ENCODE measurements around the gene ATP5PB.

The ATP5PB gene, protein sequence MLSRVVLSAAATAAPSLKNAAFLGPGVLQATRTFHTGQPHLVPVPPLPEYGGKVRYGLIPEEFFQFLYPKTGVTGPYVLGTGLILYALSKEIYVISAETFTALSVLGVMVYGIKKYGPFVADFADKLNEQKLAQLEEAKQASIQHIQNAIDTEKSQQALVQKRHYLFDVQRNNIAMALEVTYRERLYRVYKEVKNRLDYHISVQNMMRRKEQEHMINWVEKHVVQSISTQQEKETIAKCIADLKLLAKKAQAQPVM

DNA sequence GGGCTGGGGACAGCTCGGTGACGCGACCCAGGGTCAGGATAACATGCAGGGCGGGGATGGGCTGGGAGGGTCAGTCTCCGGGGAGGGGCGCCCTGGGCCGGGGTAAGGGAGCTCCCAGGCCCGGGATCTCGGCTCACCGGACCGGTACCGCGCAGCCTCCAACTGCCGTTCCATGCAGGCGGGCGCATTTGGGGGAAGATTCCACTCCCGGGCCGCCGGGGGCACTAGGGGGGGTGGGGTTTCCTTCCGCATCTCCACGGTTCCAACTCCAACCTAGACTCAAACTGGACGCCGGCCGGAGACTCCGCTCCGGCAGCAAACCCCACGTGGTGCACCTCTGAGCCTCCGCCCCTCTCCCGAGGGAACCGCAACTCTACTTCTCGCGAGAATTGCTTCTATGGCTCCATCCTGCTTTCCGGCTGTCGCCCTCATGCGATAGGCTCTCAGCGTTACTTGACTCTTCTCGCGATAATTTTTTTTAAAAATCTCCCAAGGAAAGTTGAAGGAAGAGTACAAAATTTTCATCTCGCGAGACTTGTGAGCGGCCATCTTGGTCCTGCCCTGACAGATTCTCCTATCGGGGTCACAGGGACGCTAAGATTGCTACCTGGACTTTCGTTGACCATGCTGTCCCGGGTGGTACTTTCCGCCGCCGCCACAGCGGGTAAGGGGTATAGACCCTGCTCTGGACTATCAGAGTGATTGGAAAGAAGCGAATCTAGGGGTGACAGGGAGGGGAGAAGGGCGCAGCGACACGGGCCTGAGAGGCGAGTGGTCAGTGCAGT, at the start of gene ATP5PB, which contains the start of gene WDR77:
ATP5PB (plus strand) TSS at position 547 of the 785 bp plus-strand sequence; CDS start at position 625, 78 bp downstream.
WDR77 (minus strand) TSS at position 339 of the 785 bp plus-strand sequence; CDS start at position 252, 87 bp downstream.
- peak; percentile 99 for DNase-seq

DNA sequence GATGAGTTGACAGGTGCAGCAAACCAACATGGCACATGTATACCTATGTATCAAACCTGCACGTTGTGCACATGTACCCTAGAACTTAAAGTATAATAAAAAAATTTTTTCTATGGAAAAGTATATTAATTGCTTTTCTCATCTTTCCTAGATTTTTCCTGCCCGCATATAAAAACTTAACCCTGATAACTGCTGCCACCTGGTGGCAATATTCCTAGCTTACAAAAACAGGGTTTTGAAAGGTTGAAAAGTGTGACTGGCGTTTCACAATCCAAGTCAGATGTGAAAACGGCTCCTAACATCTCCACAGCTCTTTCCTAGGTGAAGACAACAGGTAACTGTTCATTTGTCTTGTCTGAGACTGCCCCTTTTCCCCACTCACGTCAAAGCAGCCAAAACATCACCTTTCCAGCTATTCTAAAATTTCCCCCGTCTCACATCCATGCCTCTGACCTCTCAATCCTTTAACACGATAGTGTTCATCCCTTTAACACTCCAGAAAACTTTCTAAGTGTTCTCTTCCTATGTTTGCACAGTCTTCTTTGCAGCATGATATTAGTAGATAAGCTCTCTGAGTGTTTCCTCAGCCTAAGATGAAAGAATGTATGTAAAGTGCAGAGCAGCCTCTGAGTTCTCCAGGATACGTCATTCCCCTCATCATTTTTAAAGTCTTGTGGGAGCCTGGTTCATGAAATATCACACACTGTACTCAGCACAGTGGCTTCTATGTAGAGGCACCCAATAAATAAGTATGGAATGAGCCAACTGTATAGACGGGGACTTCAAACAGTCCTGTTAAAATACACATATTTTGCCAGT, 49.3 kb upstream of the ATP5PB start:
- peak; percentile 63 for DNase-seq

DNA sequence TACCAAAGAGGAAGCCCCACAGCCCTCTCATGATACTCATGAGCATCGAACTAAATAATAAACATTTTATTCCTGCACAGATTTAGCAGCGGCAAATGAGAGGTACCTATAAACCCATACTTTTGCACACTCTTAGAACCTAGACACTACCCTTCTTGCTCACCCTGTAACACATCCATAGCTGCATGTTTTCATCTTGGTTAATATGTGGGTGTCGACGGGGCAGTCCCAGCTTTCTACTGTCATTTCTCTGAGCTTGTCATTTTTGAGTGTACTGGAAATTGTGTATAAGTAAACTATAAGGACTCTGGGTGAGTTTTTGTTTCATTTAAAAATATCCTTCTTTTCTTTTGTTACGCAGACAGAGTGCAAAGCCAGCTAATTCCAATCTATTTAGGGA, 47.2 kb upstream of the ATP5PB start:
- no peak for DNase-seq

DNA sequence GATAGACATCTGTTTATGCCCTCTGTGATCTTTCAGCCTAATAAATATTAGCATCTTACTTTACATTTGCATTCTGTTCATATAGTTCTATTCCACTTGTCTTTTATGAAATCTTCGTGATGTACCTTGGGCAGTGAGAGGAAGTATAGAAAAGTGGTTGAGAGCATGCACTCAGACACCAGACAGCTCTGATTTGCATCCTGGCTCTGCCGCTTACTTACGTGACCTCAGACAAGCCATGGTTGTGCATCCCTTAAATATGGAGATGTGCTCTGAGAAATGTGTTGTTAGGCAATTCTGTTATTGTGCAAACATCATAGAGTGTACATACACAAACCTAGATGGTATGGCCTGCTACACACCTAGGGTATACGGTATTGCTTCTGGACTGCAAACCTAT, 44.7 kb upstream of the ATP5PB start:
- no peak for DNase-seq

DNA sequence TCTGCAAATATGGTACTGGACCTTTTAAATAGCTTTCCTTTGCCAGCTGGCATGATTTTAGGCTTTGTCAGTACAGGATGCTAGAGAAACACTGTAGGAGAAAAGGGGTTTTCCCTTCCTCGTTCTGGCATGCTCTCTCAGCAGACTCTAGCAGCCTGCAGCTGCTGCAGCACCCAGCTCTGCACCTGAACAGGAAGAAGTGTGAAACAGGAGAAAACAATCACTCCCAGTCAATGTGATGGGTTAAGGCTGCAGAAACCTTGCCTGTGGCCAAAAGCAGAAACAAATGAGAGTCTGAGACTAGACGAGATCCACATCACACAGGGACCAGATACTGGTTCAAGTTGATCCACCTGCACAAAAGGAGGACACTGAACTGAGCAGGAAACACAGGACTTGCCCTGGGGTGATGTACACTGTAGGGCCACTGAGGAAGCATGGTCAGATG, 42.9 kb upstream of the ATP5PB start:
- DNase-seq: peak; percentile 3

DNA sequence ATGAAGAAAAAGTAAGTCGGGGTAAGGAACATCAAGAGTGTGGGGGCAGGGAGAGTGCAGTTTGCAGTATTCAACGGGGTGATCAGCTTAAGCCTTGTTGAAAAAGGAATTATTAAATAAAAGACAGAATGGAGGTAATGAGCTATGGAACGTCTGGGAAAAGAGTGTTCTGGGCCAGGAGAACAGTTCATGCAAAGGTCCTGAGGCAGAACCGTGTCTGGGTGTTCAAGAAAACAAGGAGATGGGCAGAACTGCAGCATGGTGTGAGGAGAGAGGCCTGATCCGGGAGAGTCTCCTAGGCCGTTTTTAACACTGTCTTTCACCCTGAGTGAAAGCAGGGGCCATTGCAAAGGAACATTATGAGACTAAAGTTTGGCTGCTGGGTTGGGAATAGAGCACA, 42.0 kb upstream of the ATP5PB start:
- no peak for DNase-seq

DNA sequence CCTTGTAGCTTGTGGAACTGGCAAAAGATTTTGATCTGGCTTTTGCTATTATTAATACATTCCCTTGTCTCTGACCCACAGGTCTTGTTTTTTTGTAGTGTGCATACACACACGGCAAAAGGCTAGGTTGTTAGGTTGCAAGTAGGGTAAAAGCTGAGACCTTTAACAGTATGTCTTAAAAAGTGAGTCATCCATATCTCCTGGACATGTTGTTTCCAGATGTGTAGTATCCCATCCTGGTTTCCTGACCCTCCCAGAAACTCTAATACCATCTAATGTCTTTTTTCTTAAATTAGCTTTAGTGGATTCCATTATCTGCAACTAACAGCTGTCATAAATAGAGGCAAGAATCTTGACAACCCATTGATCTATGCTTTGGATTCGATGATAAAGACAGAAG, 36.4 kb upstream of the ATP5PB start:
- no peak for DNase-seq

DNA sequence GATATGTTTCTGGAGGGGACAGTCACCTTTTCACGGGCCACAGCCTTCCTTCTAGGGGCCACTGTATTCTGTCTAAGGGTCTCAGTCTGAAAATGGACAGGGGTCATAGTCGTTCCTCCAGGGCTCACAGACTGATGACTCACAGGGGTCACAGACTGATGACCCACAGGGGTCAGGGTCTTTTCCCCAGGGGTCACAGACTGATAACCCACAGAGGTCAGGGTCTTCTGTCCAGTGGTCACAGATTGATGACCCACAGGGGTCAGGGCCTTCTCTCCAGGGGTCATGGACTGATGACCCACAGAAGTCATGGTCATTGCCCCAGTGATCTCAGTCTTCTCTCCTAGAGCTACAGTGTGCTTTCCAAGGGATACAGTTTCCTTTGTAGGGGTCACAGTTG, 34.5 kb upstream of the ATP5PB start:
- no peak for DNase-seq

DNA sequence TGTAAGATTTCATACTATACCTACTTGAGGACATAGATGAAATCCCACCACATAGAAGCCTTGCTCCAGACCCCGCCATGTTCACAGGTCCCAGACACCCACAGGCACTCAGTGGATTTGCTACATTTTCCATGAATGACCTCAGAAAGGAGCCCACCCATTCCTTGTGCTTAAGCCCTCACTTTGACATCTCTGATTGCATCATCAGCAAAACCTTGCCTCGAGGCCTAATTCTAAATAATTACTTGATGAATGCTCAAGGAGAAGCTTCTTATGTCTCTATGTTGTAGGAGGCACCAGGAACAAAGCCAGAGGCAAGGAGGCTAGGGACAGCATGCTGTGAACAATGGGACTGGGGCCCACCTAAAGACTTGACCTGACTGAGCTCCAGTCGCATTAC, 33.8 kb upstream of the ATP5PB start:
- DNase-seq: no peak

DNA sequence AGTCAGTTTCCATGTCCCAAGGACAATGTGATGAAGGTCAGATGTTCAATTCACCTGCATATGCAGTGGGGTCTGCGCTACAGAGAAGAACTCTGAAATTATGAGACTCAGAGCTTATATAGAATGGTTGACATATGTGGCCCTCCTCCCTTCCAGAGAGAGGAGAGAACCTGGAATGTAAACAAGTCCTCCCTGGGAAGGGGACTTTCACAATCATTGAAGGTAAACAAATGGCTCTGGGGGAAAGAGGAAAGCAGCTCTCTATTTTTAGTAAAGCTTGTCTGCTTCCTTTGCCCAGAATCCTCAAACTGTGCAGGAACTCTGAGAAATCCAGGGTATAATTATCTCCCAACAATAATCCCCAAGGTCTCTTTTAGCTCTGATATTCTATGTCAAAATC, 31.5 kb upstream of the ATP5PB start:
- no peak for DNase-seq

DNA sequence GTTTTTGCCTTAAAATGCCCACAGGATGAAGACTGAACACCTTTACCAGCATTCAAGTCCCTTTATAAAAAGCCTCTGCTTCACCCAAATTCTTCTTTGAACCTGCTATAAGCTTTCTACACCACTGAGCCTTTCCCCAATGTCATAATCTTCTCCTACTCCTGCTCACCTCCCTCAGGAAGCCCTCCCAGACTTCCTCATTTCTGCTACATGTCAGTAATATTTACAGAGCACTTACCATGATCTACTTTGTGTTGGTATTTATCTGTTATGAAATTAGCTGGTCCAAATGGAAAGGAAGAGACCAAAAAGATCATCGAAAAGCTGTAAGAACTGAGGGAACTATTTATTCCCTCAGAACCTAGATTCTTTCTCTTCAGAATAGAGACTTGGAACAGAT, 30.2 kb upstream of the ATP5PB start:
- no peak for DNase-seq

DNA sequence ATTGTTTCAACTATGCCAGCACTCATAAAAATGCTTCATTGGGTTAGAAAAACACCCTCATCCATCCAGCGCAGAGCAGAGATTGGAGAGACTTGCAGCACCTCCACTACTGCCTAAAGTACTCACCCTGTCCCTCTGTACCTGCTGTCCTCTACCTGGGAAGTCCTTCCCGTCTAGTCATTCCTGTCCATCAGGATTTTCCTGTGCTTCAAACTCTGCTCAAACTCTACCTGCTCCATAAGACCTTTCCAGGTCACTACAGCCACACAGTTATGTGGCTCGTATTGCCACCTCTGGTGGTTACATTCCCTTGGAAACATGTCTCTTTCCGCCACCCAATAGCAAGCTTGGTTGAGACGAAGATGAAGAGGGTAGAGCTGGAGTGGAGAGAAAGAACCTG, 28.9 kb upstream of the ATP5PB start:
- no peak for DNase-seq

DNA sequence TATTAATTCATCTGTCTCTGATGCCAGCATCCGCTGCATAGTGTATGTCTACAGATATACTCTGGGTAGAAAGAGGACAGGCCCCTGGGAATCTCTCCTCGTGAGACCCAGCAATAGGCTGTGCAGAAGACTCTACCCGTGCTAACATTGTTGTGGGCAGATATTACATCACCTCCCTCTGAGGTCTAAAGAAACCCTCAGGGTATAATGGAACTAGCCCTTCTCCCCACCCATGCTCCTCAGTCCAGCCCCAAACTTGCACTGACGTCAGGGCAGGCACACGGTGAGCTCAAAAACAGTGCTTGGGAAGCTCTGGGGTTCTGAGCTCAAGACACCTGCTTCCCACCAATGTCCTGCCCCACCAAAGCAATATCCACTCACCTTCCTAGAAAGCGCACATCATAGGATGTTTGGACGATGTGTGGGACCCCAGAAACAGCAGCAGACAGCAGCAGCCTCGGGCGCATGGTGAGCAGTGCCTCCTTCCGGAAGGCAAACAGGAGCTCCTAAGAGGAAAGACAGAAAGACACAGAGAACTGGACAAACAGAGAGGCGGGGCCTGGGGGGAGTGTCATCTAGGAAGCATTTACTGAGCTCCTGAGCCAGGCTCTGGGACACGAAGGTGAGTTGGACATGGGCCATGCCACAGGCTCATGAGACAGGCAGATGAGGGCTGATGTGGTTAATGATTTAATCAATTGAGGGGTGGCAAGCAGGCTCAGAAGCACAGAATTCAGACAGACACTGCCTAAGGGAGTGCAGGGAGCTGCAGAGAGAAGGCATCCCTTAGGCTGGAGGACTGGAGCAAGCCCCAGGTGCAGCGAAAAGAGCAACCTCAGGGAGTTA, 26.5 kb upstream of the ATP5PB start:
- no peak for DNase-seq

DNA sequence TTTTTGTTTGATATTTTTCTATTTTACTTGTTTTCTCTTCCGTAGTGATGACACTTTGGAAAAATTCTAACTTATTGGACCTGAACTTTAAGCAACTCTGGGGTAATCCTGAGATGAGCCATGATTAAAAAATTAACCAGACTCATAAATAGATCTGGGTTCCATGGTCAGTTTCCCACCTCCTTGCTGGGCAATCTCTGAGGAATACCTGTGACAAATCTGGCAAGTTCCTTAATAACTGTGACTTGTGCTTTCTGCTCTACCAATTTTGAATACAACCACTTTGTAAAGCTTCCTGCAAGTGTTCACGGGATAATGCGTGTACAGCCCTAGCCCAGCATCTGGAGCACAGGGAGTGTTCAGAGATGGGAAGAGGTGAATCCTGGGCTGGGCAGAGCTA, 25.0 kb upstream of the ATP5PB start:
- DNase-seq: no peak

DNA sequence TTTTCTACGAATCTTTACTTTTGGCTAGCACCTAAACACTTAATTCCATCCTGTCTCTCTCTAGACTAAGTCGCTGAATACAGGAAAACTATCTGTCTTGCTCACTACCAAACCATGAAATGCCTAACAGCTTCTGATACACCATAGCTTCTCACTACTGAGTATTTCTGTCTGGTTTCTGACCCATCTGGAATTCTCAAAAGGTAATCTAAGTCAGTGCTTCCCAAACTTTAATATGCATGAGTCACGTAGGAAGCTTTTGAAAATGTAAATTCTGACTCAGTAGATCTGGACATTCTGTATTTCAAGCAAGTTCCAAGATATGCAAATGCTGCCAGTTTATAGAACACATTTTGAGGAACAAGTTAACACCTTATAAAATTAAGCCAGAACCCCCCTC, 12.5 kb upstream of the ATP5PB start:
- no peak for DNase-seq

DNA sequence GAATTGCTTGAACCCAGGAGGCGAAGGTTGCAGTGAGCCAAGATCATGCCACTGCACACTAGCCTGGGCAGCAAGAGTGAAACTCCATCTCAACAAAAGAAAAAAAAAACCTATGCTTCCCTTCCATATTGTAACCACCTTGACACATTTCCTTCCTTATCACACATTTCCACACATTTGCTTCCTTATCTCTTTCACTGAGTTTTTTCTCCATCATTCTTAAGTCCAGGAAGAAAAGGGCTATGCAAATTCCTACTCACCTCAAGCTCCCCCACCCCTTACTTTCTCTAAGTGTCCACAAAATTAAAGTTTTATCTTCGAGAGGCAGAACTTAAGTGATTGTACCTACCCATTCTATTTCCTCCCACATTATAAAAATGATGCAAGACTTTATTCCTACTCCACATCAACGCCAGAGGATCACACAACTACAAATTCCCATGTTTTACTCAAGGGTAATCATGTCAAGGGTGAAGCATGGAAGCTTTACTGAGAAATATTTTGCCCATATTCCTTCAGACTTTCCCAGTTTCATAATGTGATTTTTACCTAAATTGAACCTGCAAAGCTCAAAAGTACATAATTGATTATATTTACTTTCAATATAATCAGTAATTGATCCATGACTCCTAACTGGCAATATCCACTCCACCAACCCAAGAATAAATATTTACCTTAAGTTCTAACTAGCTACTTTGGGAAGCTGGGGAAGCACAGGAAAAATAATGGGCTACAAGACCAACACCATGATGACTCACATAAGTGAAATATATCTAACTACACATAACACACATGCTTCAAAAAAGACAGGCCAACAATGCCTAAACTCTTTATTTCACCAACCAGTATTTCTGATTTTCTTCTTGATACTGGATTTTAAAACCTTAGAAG, 9.6 kb upstream of the ATP5PB start:
- no peak for DNase-seq

DNA sequence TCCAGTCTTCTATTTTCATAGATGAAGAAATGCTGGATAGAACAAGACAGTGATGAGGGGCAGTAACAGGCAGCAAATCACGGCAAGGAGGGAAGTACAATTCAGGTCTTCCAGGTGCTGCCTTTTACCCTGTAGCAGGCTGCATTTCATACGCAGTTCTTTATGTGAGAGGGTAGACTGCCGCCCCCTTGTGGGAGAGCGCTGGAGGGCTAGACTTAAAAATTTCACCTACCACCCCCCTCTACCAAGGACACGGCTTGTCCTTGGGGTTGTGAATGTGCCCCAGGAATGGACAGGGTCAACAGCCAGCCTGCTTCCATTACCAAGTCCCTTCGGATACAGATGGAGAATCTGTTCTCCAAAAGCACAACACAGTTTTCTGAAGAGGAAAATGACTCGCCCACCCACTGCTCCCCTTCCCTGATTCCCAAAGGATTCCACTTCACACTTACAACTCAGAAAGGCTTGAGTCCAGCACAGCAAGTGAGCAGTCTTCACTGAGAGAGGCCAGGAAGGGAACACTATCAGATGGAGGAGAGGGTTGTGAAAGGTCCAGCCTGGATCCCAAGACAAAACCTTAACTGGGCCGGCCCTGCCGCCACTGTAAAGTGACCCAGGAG, 7.6 kb upstream of the ATP5PB start:
- no peak for DNase-seq

DNA sequence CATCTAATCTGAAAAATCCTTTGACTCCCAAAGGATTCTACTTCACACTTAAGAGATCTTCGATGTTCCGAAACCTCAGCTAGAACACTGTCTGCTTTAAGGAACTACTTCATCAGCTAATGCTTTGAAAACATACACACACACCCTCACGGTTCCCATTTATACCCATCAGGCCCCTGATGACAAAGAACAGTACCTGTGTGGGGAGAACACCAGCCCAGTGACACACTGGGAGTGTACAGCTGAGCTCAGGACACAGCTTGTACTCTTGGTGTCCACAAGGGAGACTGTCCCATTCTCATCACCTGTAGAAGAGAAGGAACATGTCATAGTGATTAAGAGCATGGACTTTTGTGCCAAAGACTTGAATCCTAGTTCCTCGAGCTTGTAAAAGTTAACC, 6.8 kb upstream of the ATP5PB start:
- DNase-seq: no peak

DNA sequence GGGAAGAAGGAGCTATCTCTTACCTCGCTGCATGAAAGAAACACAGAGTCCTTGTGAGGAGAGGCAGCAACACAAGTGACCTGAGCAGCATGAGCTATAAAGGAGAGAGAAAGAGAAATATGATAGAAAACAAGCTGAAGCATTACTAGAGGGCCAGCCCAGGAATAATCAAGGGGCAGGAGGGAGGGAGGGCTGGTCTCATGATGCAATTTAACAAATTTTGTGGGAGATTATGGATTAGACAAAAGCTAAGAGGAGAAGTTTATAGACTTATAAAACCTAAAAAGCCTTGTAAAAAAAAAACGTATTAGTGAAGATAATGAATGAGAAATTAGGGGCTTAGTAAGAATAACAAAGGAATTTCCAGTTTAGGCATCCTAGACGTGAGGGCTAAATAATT, 5.2 kb upstream of the ATP5PB start:
- DNase-seq: no peak

DNA sequence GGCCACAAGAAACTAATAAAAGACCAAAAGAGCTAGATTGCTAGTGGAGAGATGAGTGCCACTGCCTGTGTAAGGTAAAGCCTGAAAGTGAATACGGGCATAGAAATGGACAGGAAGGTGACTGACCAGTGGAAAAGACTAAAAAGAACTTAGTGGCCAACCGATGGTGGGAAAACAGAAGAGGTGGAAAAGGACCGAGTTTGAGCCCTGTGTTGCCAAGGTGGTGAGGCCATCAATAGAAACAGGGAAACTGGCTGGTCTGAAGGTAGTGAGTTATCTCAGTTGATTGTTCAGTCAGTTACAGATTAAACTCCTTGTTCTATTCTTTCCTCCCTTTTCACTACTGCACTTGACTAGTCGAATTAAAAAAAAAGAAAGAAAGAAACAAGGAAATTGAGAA, 2.7 kb upstream of the ATP5PB start:
- DNase-seq: no peak
